GM12875 (cell line): ENCODE data around the gene DYNC1LI1.
A peak's percentile ranks its signal among the peaks of the same experiment; 100 is the strongest.

ENCODE experiments used
- H3K4me3 ChIP-seq: one replicate; pipeline ENCODE4 v1.5.1; 2011; ENCODE audit warnings: low read depth, low read length, control low read depth
- TF ChIP-seq, protein P1 (sequence below): IDR thresholded peaks from 2 replicates; pipeline ENCODE4 v1.5.1; 2011; ENCODE audit warnings: low read depth, mild to moderate bottlenecking, control low read depth, inconsistent platforms, low read length, moderate library complexity, borderline replicate concordance; ENCODE audit not compliant: insufficient read depth

The DYNC1LI1 gene

DNA sequence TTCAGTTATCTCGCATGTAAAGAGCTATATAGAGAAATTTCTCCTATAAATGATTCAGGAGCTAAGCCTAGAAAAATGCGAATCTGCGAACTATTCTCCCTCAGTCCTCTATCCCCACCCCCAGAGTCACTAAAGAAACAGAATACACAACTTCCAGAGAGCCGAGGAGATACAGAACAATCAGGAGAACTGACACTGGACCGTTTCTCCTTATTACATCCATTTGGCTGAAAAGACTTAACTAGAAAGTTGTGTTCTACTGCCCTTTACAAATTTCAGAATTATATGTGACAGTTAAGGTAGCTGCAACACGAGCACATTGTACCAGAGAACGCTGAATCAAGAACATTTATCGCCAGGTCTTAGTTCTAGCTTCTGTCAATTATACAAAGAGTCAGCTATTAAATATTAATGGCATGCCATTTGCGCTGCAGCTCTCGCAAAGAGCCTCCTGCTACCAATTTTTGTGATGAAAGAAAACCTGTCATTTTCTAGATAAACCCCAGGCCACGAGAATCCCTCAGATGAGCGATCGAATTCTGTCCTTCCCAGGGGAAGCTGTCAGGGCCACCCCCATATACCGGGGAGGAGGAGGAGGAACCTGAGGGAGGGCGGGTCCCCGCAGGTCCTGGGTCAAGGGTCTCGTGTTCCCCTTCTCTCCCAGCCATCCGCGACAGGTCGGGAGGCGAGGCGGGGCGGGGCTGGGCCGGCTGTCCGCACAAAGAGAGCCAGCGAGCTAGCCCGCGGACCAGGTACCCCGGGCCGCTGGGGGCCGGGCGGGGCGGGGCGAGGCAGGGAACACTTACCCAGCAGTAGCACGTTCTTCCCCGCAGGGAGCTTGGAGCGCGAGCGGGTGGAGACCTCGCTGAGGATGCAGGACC lies 878 bp downstream of the DYNC1LI1 start:
- TF ChIP-seq, protein P1, sequence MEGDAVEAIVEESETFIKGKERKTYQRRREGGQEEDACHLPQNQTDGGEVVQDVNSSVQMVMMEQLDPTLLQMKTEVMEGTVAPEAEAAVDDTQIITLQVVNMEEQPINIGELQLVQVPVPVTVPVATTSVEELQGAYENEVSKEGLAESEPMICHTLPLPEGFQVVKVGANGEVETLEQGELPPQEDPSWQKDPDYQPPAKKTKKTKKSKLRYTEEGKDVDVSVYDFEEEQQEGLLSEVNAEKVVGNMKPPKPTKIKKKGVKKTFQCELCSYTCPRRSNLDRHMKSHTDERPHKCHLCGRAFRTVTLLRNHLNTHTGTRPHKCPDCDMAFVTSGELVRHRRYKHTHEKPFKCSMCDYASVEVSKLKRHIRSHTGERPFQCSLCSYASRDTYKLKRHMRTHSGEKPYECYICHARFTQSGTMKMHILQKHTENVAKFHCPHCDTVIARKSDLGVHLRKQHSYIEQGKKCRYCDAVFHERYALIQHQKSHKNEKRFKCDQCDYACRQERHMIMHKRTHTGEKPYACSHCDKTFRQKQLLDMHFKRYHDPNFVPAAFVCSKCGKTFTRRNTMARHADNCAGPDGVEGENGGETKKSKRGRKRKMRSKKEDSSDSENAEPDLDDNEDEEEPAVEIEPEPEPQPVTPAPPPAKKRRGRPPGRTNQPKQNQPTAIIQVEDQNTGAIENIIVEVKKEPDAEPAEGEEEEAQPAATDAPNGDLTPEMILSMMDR: no peak
- peak overlapping the region; percentile 96 for H3K4me3 ChIP-seq

DNA sequence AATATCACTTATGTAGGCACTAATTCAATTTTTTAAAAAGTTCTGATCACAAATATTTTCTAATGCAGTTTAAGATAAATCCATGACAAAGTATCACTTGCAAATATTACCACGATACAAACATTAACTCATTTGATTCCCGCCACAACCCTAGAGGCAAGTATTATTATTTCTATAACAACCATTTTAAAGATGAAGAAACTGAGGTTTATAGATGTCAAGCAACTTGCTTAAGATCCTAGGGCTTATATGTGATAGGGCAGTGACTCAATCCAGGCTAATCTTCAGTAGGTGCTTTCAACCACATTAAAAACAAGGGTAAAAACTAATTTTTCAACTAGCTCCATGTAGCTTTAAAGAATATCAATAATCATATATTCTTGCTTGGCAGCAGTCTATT lies 1.7 kb downstream of the DYNC1LI1 start:
- TF ChIP-seq, protein P1: no peak
- no peak overlapping the region for H3K4me3 ChIP-seq

DNA sequence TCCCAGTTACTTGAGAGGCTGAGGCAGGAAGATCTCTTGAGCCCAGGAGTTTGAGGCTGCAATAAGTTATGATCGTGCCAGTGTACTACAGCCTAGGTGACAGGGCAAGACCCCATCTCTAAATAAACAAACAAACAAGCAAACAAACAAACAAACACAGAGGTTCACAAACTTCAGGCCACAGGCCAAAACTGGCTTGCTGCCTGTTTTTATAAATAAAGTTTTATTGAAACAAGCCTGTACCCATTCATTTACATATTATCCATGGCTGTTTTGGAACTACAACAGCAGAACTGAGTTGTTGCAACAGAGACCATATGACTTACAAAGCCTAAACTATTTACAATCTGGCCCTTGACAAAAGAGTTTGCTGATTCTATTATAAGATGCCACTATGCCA lies 6.5 kb downstream of the DYNC1LI1 start:
- no peak overlapping the region for H3K4me3 ChIP-seq
- TF ChIP-seq, protein P1: no peak

DNA sequence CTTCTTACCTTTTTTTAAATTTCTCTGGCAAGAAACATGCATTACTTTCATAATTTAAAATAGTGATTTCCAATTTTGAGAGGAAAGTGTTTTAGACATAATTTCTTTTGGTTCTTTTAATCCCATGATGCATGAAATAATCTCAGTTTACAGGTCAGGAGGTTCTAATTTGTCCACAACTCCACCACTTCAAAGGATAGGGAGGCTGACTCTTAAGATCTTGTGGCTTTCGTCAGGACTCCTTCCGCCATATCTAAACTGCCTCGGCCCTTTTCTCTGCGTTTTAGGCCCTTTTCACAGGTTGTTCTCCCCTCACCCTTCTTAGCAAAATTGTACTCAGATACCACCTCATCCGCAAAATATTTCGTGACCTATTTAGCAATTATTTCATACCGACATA lies 8.0 kb downstream of the DYNC1LI1 start:
- H3K4me3 ChIP-seq: no peak overlapping the region
- TF ChIP-seq, protein P1: no peak

DNA sequence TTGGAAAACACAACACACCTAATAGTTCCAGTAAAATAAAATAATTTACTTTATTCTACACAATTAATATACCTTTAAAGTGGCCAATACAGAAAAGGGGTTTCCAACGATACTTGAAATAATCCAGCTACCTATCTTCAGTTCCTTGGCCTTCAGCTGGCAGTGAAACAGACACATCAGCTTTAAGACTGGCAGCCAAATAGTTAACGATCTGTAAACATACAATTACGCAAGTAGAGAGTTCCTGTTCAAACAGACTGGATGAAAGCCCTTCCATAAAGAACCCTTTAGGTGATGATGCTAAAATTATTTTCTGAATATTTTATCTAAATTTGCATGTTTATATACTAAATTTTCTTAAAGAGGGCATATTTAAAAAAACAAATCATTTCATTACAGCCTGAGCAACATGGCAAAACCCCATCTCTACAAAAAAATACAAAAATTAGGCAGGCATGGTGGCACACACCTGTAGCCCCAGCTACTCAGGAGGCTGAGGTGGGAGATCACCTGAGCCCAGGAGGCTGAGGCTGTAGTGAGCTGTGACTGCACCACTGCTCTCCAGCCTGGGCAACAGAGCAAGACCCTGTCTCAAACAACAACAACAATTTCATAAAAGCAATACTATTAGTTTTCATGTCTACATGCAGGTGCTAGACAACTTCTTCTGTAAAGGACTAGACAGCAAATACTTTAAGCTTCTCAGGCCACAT lies 12.9 kb downstream of the DYNC1LI1 start:
- TF ChIP-seq, protein P1: no peak
- H3K4me3 ChIP-seq: no peak overlapping the region

DNA sequence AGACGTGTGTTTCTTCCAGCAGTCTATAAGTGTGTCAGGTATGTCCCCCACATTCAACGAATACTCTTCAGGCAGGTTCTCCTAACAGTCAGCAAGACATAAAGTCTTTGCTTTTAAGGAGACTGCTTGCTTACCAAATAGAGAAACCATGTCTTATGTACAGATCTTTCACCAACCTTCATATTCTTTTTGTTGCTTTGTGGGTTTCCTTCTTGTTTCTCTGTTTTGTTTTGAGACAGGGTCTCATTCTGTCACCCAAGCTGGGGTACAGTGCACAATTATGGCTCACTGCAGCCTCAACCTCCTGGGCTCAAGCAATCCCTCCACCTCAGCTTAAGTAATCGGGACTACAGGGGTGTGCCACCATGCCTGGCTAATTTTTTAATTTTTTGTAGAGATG lies 14.3 kb downstream of the DYNC1LI1 start:
- TF ChIP-seq, protein P1: no peak
- no peak overlapping the region for H3K4me3 ChIP-seq
